Measurements from ENCODE around the gene RAB3A. TPM values are rescaled to one million over a fixed set of nuclear protein-coding genes. Genes with fewer than 3 reads are reported as not detected.

The RAB3A gene
- total and polyA plus RNA-seq, 12 donors, result 2.3 to 32.3 (median 6.2) TPM

DNA sequence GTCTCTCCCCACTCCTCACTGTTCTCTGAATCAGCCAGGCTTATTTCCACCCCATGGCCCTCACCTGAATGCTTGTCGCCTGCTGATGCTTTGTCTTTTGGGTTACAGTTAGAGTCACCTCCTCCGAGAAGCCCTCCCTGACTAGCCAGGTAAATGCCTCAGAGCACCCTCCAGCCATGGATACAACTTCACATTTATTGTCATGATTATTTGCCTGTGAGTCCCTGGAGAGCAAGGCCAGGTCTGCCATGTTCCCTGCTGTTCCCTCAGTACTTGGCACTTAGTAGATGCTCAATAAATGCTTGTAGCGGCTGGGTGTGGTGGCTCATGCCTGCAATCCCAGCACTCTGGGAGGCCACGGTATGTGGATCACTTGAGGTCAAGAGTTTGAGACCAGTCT is 26.1 kb upstream of the RAB3A start:
- TF ChIP-seq, protein P1, sequence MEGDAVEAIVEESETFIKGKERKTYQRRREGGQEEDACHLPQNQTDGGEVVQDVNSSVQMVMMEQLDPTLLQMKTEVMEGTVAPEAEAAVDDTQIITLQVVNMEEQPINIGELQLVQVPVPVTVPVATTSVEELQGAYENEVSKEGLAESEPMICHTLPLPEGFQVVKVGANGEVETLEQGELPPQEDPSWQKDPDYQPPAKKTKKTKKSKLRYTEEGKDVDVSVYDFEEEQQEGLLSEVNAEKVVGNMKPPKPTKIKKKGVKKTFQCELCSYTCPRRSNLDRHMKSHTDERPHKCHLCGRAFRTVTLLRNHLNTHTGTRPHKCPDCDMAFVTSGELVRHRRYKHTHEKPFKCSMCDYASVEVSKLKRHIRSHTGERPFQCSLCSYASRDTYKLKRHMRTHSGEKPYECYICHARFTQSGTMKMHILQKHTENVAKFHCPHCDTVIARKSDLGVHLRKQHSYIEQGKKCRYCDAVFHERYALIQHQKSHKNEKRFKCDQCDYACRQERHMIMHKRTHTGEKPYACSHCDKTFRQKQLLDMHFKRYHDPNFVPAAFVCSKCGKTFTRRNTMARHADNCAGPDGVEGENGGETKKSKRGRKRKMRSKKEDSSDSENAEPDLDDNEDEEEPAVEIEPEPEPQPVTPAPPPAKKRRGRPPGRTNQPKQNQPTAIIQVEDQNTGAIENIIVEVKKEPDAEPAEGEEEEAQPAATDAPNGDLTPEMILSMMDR (IDR thresholded peaks at IDR 0.05), result no peak
- TF ChIP-seq POLR2A (IDR thresholded peaks at IDR 0.05), result no peak
- H3K27ac ChIP-seq, result no peak overlapping the region
- H3K27me3 ChIP-seq, result peaks cover 33% of the 10 kb centered on the region
- 65 to 80% (median 72%) methylated on average over 2 to 4 of the region's 4 CpGs for WGBS, 4 donors
- H3K4me1 ChIP-seq (replicated peaks in 1 of 2), result peaks cover 4 to 9% of the 10 kb centered on the region in 2 donors
- H3K4me3 ChIP-seq, result no peak overlapping the region
- no peak for DNase-seq
- no peaks in the 10 kb centered on the region for H3K9me3 ChIP-seq (replicated peaks in 1 of 3)
- H3K36me3 ChIP-seq (replicated peaks in 1 of 2), result no peaks in the 10 kb centered on the region
- intact Hi-C loops (cut with DNase I), result no loop called here

DNA sequence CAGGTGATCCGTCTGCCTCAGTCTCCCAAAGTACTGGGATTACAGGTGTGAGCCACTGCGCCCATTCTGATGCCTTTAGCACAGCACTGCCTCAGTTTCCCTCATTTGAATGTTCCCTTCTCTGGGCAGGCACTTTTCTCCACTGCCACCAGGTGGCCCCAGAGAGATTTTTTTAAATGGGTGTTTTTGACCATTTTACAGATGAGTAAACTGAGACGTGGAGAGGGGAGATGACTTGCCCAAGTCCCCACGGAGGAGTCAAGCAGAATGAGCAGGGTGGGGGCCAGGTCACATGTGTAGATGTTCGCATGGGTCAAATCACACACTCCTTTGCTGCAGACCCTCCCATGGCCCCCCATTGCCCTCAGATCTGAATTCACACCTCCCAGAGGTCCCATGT is 25.6 kb upstream of the RAB3A start:
- WGBS, 4 donors, result 64 to 70% (median 67%) methylated on average over 5 of the region's 5 CpGs
- DNase-seq, result no peak
- Histone ChIP-seq H3K9me3 (replicated peaks in 1 of 3) (no peaks in the 10 kb centered on the region), H3K27me3 (peaks cover 30% of the 10 kb centered on the region), H3K4me1 (replicated peaks in 1 of 2) (peaks cover 7 to 13% of the 10 kb centered on the region in 2 donors), H3K4me3 (no peak overlapping the region), H3K36me3 (replicated peaks in 1 of 2) (no peaks in the 10 kb centered on the region), H3K27ac (no peak overlapping the region)
- TF ChIP-seq, protein P1 (IDR thresholded peaks at IDR 0.05), result peak; percentile 11 to 47 (median 32)
- TF ChIP-seq POLR2A (IDR thresholded peaks at IDR 0.05), result no peak
- intact Hi-C loops (cut with DNase I), result no loop called here

- 44 to 55% (median 51%) methylated on average over 5 to 6 of the region's 6 CpGs for WGBS, 4 donors
- Histone ChIP-seq H3K4me3 (no peak overlapping the region), H3K27me3 (peaks cover 23% of the 10 kb centered on the region), H3K36me3 (replicated peaks in 1 of 2) (no peaks in the 10 kb centered on the region), H3K9me3 (replicated peaks in 1 of 3) (no peaks in the 10 kb centered on the region), H3K27ac (no peak overlapping the region), H3K4me1 (replicated peaks in 1 of 2) (peaks cover 7 to 18% of the 10 kb centered on the region in 2 donors)
- DNase-seq, result no peak
- TF ChIP-seq POLR2A (IDR thresholded peaks at IDR 0.05), result no peak
- TF ChIP-seq, protein P1 (IDR thresholded peaks at IDR 0.05), result no peak
- intact Hi-C loops (cut with DNase I), result no loop called here
These were observed 24.0 kb upstream of the RAB3A start for GRCh38 chr19:18227781-18228271.

- Histone ChIP-seq H3K4me1 (replicated peaks in 1 of 2) (peaks cover 7 to 18% of the 10 kb centered on the region in 2 donors), H3K36me3 (replicated peaks in 1 of 2) (no peaks in the 10 kb centered on the region), H3K4me3 (no peak overlapping the region), H3K27ac (no peak overlapping the region), H3K9me3 (replicated peaks in 1 of 3) (no peaks in the 10 kb centered on the region), H3K27me3 (peaks cover 24% of the 10 kb centered on the region)
- intact Hi-C loops (cut with DNase I), result no loop called here
- TF ChIP-seq, protein P1 (IDR thresholded peaks at IDR 0.05), result no peak
- no peak for TF ChIP-seq POLR2A (IDR thresholded peaks at IDR 0.05)
- WGBS, 4 donors, result 76 to 77% (median 76%) methylated on average over 15 to 18 of the region's 18 CpGs
- DNase-seq, result no peak
These were observed 23.3 kb upstream of the RAB3A start for GRCh38 chr19:18226956-18227780.

Measured in adrenal gland (tissue), 12 donors.